A549 (cell line): ENCODE measurements around the gene NTN4. TPM values are rescaled to one million over a fixed set of nuclear protein-coding genes. Genes with fewer than 3 reads are reported as not detected.

Source experiments
- ATAC-seq, 2 experiments: fragments of 200-7000 bp in 1 of 2; fragments of >200 bp in 1 of 2; cut with Nextera tagmentation in 1 of 2; cut with Tn5 transposase in 1 of 2; 3 replicates each; pipeline versions ENCODE4 v1.8.0 to v1.9.1; 2018 to 2020; ENCODE audit warnings: mild to moderate bottlenecking in 1 of 2, moderate library complexity in 1 of 2
- CTCF ChIA-PET: fragments of 300-600 bp; sonication (Branson Sonifier 250); formaldehyde crosslinking; extraction: SDS; loops from one replicate; lab custom pipeline; 2021; ENCODE audit warnings: antibody characterized with exemption, inconsistent platforms; lab: Yijun Ruan, JAX
- POLR2A ChIA-PET: fragments of 350-600 bp; formaldehyde crosslinking; extraction: SDS; loops from one replicate; lab custom pipeline; 2021; ENCODE audit warnings: antibody characterized with exemption, inconsistent platforms; lab: Yijun Ruan, JAX
- DNase-seq, 2 experiments: peaks; one replicate each; pipeline versions ENCODE4 v3.0.0 to v3.0.0-alpha.2; 2011 to 2016; ENCODE audit warnings: low read depth in 1 of 2, low spot score in 1 of 2
- FAIRE-seq: peaks from 2 replicates; lab custom pipeline; 2011; peaks lifted over from hg19 to GRCh38; lab: Jason Lieb, UNC
- H3K27ac ChIP-seq, 2 experiments: fragments of >200 bp; sonication (Bioruptor Twin); formaldehyde crosslinking; 3 replicates each; pipeline ENCODE4 v1.5.1; 2016 to 2017
- H3K4me1 ChIP-seq: fragments of >200 bp; sonication (Bioruptor Twin); formaldehyde crosslinking; 3 replicates; pipeline ENCODE4 v1.6.1; 2016
- H3K4me2 ChIP-seq: fragments of >200 bp; sonication (Bioruptor Twin); formaldehyde crosslinking; 3 replicates; pipeline ENCODE4 v1.6.1; 2016
- H3K4me3 ChIP-seq: fragments of >200 bp; sonication (Bioruptor Twin); formaldehyde crosslinking; 3 replicates; pipeline ENCODE4 v1.5.1; 2016
- H3K9me3 ChIP-seq: fragments of >200 bp; sonication (Bioruptor Twin); formaldehyde crosslinking; 3 replicates; pipeline ENCODE4 v1.6.1; 2016
- BHLHE40 ChIP-seq: IDR thresholded peaks from 2 replicates; pipeline ENCODE4 v1.6.1; 2012; ENCODE audit warnings: low read depth, low read length, inconsistent platforms
- CEBPB ChIP-seq, 2 experiments: fragments of >200 bp in 1 of 2; sonication (Bioruptor Twin) in 1 of 2; formaldehyde crosslinking in 1 of 2; IDR thresholded peaks; 2 replicates each; pipeline ENCODE4 v1.6.1; 2012 to 2016
- CHD2 ChIP-seq: fragments of 150-350 bp; IDR thresholded peaks from 2 replicates; pipeline ENCODE4 v1.6.1; 2014; ENCODE audit warnings: low read length; ENCODE audit not compliant: partially characterized antibody
- CHD4 ChIP-seq: fragments of 200-600 bp; sonication (generic); IDR thresholded peaks from 2 replicates; pipeline ENCODE4 v1.6.1; 2016; ENCODE audit warnings: antibody characterized with exemption, mild to moderate bottlenecking, borderline replicate concordance
- EHMT2 ChIP-seq: fragments of 200-600 bp; sonication (generic); IDR thresholded peaks from 2 replicates; pipeline ENCODE4 v1.6.1; 2016; ENCODE audit warnings: antibody characterized with exemption, low read depth, mild to moderate bottlenecking, moderate library complexity
- EP300 ChIP-seq, 2 experiments: fragments of >200 bp; sonication (Bioruptor Twin); formaldehyde crosslinking; IDR thresholded peaks; 2 replicates in 1 of 2; 3 replicates in 1 of 2; pipeline ENCODE4 v1.6.1; 2016 to 2017
- ESRRA ChIP-seq: fragments of 150-350 bp; IDR thresholded peaks from 2 replicates; pipeline ENCODE4 v1.6.1; 2014; ENCODE audit warnings: mild to moderate bottlenecking, low read length, borderline replicate concordance
- FOSL2 ChIP-seq, 2 experiments: fragments of 450-650 bp in 1 of 2; fragments of >200 bp in 1 of 2; sonication (Bioruptor Twin) in 1 of 2; formaldehyde crosslinking; IDR thresholded peaks; 2 replicates each; pipeline versions ENCODE4 v1.5.0 to v1.6.1; 2016 to 2020; ENCODE audit warnings: mild to moderate bottlenecking in 1 of 2, moderate library complexity in 1 of 2
- GATA3 ChIP-seq: IDR thresholded peaks from 2 replicates; pipeline ENCODE4 v1.6.1; 2012; ENCODE audit warnings: borderline replicate concordance
- HDAC2 ChIP-seq: fragments of 200-600 bp; sonication (generic); IDR thresholded peaks from 2 replicates; pipeline ENCODE4 v1.6.1; 2016
- JUN ChIP-seq, 2 experiments: fragments of >200 bp; sonication (Bioruptor Twin); formaldehyde crosslinking; IDR thresholded peaks; 2 replicates in 1 of 2; 3 replicates in 1 of 2; pipeline ENCODE4 v1.6.1; 2016 to 2017
- KDM1A ChIP-seq: fragments of 200-600 bp; sonication (generic); IDR thresholded peaks from 2 replicates; pipeline ENCODE4 v1.6.1; 2016; ENCODE audit warnings: low read depth, mild to moderate bottlenecking
- MAFK ChIP-seq: fragments of 450-650 bp; IDR thresholded peaks from 2 replicates; pipeline ENCODE4 v1.6.1; 2014; ENCODE audit not compliant: partially characterized antibody
- MYC ChIP-seq: IDR thresholded peaks from 2 replicates; pipeline ENCODE4 v1.6.1; 2012; ENCODE audit warnings: mild to moderate bottlenecking, inconsistent platforms, low read length, improper control_type of control experiment, borderline replicate concordance
- NR3C1 ChIP-seq: fragments of >200 bp; sonication (Bioruptor Twin); formaldehyde crosslinking; IDR thresholded peaks from 3 replicates; pipeline ENCODE4 v1.6.1; 2017
- PHF8 ChIP-seq: fragments of 200-600 bp; sonication (generic); IDR thresholded peaks from 2 replicates; pipeline ENCODE4 v1.6.1; 2016; ENCODE audit warnings: low read depth, mild to moderate bottlenecking, antibody characterized with exemption, moderate library complexity, borderline replicate concordance
- POLR2A ChIP-seq: IDR thresholded peaks from 2 replicates; pipeline ENCODE4 v1.6.1; 2012; ENCODE audit warnings: mild to moderate bottlenecking, low read length
- POLR2AphosphoS2 ChIP-seq: conservative IDR thresholded peaks from 2 replicates; pipeline ENCODE4 v1.6.1; 2012; ENCODE audit warnings: low read length, improper control_type of control experiment, inconsistent platforms
- RAD21 ChIP-seq, 2 experiments: fragments of >200 bp in 1 of 2; sonication (Bioruptor Twin) in 1 of 2; formaldehyde crosslinking in 1 of 2; IDR thresholded peaks in 1 of 2; conservative IDR thresholded peaks in 1 of 2; 2 replicates in 1 of 2; 3 replicates in 1 of 2; pipeline ENCODE4 v1.6.1; 2012 to 2018; ENCODE audit warnings: inconsistent platforms in 1 of 2
- RARB ChIP-seq: fragments of 250-450 bp; sonication (Bioruptor Pico); IDR thresholded peaks from 2 replicates; pipeline ENCODE4 v1.8.0; 2021; ENCODE audit warnings: mild to moderate bottlenecking, moderate library complexity
- RCOR1 ChIP-seq: fragments of 150-350 bp; IDR thresholded peaks from 2 replicates; pipeline ENCODE4 v1.6.1; 2014; ENCODE audit warnings: antibody characterized with exemption, low read length, low read depth
- RFX5 ChIP-seq: fragments of 450-650 bp; IDR thresholded peaks from 2 replicates; pipeline ENCODE4 v1.7.1; 2014; ENCODE audit warnings: antibody characterized with exemption, mild to moderate bottlenecking, moderate library complexity
- RNF2 ChIP-seq: fragments of 200-600 bp; sonication (generic); IDR thresholded peaks from 2 replicates; pipeline ENCODE4 v1.6.1; 2016; ENCODE audit warnings: low read depth, mild to moderate bottlenecking, antibody characterized with exemption, moderate library complexity, borderline replicate concordance
- SMC3 ChIP-seq: fragments of >200 bp; sonication (Bioruptor Twin); formaldehyde crosslinking; IDR thresholded peaks from 3 replicates; pipeline ENCODE4 v1.6.1; 2018; ENCODE audit warnings: inconsistent platforms
- SREBF2 ChIP-seq: fragments of 450-650 bp; IDR thresholded peaks from 2 replicates; pipeline ENCODE4 v1.6.1; 2014; ENCODE audit warnings: mild to moderate bottlenecking, moderate library complexity
- TFCP2L1 ChIP-seq: fragments of 250-450 bp; sonication (Bioruptor Pico); IDR thresholded peaks from 2 replicates; pipeline ENCODE4 v1.5.0; 2021; ENCODE audit warnings: mild to moderate bottlenecking
- TP53 ChIP-seq: fragments of 250-450 bp; sonication (Bioruptor Pico); IDR thresholded peaks from 2 replicates; pipeline ENCODE4 v1.5.0; 2021; ENCODE audit warnings: mild to moderate bottlenecking, moderate library complexity
- ZC3H11A ChIP-seq: fragments of 450-650 bp; IDR thresholded peaks from 2 replicates; pipeline ENCODE4 v1.6.1; 2014; ENCODE audit warnings: antibody characterized with exemption, mild to moderate bottlenecking
- ZNF302 ChIP-seq: fragments of 250-450 bp; sonication (Bioruptor Pico); IDR thresholded peaks from 2 replicates; pipeline ENCODE4 v1.9.0; 2021; ENCODE audit warnings: inconsistent platforms, mild to moderate bottlenecking, moderate library complexity
- ZSCAN20 ChIP-seq: fragments of 250-450 bp; sonication (Bioruptor Pico); IDR thresholded peaks from 2 replicates; pipeline ENCODE4 v1.8.0; 2022; ENCODE audit warnings: mild to moderate bottlenecking, moderate library complexity
- WGBS: methylation state at CpG from one replicate; pipeline ENCODE4 v1.1.6; 2017; ENCODE audit errors: missing lambda C conversion rate; 5-methylcytosine and 5-hydroxymethylcytosine counted together
- polyA plus RNA-seq, 4 experiments: library from polyadenylated mRNA; depleted of rRNA in 3 of 4; stranded (reverse); fragments of >200 nt; fragmentation: RNase III in 1 of 4; extraction: RNeasy Plus Mini Kit Qiagen cat#74134 plus additional on column Dnase treatment in 1 of 4; gene quantifications; 2 replicates in 3 of 4; 3 replicates in 1 of 4; pipeline ENCODE4 v1.2.3, GENCODE V29; 2011 to 2017
- TF ChIP-seq, protein P1 (sequence below): fragments of >200 bp; sonication (Bioruptor Twin); formaldehyde crosslinking; IDR thresholded peaks from 3 replicates; pipeline ENCODE4 v1.5.1; 2016
- TF ChIP-seq, protein P2 (sequence below): fragments of 250-450 bp; sonication (Bioruptor Pico); IDR thresholded peaks from 2 replicates; pipeline ENCODE4 v1.5.0; 2020; ENCODE audit warnings: low read depth, mild to moderate bottlenecking, moderate library complexity
- TF ChIP-seq, protein P3 (sequence below): fragments of 150-350 bp; IDR thresholded peaks from 2 replicates; pipeline ENCODE4 v1.6.1; 2014; ENCODE audit warnings: low read depth, mild to moderate bottlenecking, low read length

Gene NTN4
- polyA plus RNA-seq, 2 of the 4 experiments (the other 2 are of a cell fraction): 37.3 to 132 TPM

DNA sequence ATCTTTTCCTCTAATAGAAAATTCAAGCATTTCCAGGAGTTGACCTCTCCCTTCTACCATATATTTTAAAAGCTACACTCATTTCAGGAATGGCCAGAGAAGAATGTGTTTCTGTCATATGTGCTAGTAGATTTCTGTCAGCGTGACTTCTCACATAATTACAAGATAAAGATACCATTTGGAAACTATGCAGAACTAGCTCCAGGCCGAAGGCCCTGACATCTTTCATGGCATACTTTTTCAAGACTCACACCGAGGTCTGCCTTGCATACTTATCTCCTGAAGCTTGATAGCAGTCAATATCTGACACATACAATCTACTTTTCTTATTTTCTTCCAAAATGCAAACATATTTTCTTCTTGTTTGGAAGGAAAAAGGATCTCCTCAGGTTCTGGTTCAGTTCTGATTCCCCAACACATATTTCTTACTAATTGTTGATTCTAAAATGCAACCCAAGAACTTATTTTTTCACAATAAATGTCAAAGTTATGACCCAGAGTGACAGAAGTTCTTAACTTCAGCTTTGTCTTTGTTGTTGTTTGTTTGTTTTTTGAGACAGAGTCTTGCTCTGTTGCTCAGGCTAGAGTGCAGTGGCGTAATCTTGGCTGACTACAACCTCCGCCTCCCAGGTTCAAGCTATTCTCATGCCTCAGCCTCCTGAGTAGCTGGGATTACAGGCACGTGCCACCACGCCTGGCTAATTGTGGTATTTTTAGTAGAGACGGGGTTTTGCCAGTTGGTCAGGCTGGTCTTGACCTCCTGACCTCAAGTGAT lies 99.5 kb downstream of the NTN4 start:
- WGBS: 94% methylated on average over 8 of the region's 8 CpGs
- Histone ChIP-seq H3K9me3 (no peaks in the 10 kb centered on the region), H3K4me3 (no peak overlapping the region), H3K4me1 (no peaks in the 10 kb centered on the region), H3K4me2 (no peak overlapping the region), H3K27ac (no peak overlapping the region)
- CTCF ChIA-PET: no interaction called here
- DNase-seq (no peak), ATAC-seq (no peak), FAIRE-seq (no peak)
- TF ChIP-seq CEBPB (IDR thresholded peaks at IDR 0.05): no peak
- no peak for TF ChIP-seq RNF2
- no peak for TF ChIP-seq HDAC2
- TF ChIP-seq POLR2AphosphoS2: no peak
- no peak for TF ChIP-seq KDM1A
- TF ChIP-seq, protein P1, sequence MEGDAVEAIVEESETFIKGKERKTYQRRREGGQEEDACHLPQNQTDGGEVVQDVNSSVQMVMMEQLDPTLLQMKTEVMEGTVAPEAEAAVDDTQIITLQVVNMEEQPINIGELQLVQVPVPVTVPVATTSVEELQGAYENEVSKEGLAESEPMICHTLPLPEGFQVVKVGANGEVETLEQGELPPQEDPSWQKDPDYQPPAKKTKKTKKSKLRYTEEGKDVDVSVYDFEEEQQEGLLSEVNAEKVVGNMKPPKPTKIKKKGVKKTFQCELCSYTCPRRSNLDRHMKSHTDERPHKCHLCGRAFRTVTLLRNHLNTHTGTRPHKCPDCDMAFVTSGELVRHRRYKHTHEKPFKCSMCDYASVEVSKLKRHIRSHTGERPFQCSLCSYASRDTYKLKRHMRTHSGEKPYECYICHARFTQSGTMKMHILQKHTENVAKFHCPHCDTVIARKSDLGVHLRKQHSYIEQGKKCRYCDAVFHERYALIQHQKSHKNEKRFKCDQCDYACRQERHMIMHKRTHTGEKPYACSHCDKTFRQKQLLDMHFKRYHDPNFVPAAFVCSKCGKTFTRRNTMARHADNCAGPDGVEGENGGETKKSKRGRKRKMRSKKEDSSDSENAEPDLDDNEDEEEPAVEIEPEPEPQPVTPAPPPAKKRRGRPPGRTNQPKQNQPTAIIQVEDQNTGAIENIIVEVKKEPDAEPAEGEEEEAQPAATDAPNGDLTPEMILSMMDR: no peak
- no peak for TF ChIP-seq ZNF302 (CRISPR knock-in tag)
- no peak for TF ChIP-seq EP300 (IDR thresholded peaks at IDR 0.05)
- TF ChIP-seq PHF8: no peak
- no peak for TF ChIP-seq MYC
- TF ChIP-seq CHD4: no peak
- no peak for TF ChIP-seq ZC3H11A
- TF ChIP-seq POLR2A: no peak
- no peak for TF ChIP-seq RFX5
- POLR2A ChIA-PET: no interaction called here

DNA sequence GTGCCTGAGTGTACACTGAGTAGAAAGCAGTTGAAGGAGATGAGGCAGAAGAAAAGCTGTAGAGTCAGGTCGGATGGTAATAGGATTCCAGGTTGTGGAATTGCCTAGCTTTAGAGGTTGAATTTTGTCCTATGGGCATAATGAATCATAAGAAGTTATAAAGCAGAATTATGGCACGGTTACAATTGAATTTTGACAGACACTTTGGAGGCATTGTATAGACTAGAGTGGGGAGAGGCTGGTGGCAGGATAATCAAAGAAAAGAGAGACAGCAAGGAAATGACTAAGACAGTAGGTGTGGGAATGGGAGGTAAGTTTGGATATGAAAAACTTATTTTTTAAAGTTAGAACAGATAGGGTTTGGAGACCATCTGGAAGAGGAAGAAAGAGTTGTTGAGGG lies 102.6 kb downstream of the NTN4 start:
- Histone ChIP-seq H3K4me3 (no peak overlapping the region), H3K4me1 (no peaks in the 10 kb centered on the region), H3K9me3 (no peaks in the 10 kb centered on the region), H3K27ac (no peak overlapping the region), H3K4me2 (no peak overlapping the region)
- CTCF ChIA-PET: no interaction called here
- DNase-seq: no peak
- 86% methylated on average over 2 of the region's 2 CpGs for WGBS
- TF ChIP-seq BHLHE40 (no peak), NR3C1 (no peak), MAFK (no peak), SREBF2 (no peak), ZNF302 (CRISPR knock-in tag) (no peak), RNF2 (no peak), RARB (CRISPR knock-in tag) (no peak), GATA3 (no peak), TFCP2L1 (no peak), JUN (IDR thresholded peaks at IDR 0.05) (no peak), RAD21 (conservative IDR thresholded peaks at IDR 0.05 in 1 of 2, IDR thresholded peaks at IDR 0.05 in 1 of 2) (no peak), CHD2 (no peak), KDM1A (no peak), TP53 (CRISPR knock-in tag) (no peak)
- FAIRE-seq: no peak
- no peak for ATAC-seq
- POLR2A ChIA-PET: no interaction called here

DNA sequence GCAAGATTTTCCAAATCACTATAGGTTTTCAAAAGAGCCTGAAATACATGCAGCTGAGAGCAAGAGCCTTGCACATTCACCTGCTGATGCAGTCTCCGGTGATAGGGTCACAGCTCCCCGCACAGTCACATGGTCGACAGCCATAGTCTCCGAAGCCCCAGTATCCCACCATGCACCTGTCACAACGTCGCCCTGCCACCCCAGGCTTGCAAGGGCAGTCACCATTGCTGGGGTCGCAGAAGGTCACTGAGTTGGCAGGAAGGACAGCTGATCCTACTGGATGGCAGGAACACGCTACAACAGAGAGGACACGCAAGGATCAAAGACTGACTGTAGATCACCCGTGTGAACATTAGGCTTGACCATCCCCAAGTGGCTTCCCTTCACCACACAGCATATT lies 107.1 kb downstream of the NTN4 start:
- no peak for DNase-seq
- ChIA-PET CTCF (interaction anchor here (0.6 to 1.0 kb wide), 3 partner anchors 15 to 101 kb away, joined by 3 read pairs; no protein-coding TSS in a partner anchor), POLR2A (no interaction called here)
- no peak; a peak in 1 of 6 replicates for ATAC-seq
- H3K9me3 ChIP-seq: no peaks in the 10 kb centered on the region
- no peak for FAIRE-seq
- H3K27ac ChIP-seq: no peak overlapping the region; a peak in 1 of 6 replicates
- no peak overlapping the region for H3K4me3 ChIP-seq
- H3K4me2 ChIP-seq: no peak overlapping the region
- H3K4me1 ChIP-seq: no peaks in the 10 kb centered on the region
- WGBS: 84% methylated on average over 10 of the region's 10 CpGs
- no peak for TF ChIP-seq CEBPB (IDR thresholded peaks at IDR 0.05)
- no peak for TF ChIP-seq EHMT2
- TF ChIP-seq, protein P2, sequence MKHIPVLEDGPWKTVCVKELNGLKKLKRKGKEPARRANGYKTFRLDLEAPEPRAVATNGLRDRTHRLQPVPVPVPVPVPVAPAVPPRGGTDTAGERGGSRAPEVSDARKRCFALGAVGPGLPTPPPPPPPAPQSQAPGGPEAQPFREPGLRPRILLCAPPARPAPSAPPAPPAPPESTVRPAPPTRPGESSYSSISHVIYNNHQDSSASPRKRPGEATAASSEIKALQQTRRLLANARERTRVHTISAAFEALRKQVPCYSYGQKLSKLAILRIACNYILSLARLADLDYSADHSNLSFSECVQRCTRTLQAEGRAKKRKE (CRISPR knock-in tag): no peak
- no peak for TF ChIP-seq JUN (IDR thresholded peaks at IDR 0.05)
- TF ChIP-seq SREBF2: no peak
- TF ChIP-seq RCOR1: no peak
- TF ChIP-seq ZSCAN20 (CRISPR knock-in tag): no peak
- TF ChIP-seq FOSL2 (IDR thresholded peaks at IDR 0.05): no peak
- no peak for TF ChIP-seq FOSL2 (CRISPR knock-in tag; IDR thresholded peaks at IDR 0.05)
- TF ChIP-seq, protein P3, sequence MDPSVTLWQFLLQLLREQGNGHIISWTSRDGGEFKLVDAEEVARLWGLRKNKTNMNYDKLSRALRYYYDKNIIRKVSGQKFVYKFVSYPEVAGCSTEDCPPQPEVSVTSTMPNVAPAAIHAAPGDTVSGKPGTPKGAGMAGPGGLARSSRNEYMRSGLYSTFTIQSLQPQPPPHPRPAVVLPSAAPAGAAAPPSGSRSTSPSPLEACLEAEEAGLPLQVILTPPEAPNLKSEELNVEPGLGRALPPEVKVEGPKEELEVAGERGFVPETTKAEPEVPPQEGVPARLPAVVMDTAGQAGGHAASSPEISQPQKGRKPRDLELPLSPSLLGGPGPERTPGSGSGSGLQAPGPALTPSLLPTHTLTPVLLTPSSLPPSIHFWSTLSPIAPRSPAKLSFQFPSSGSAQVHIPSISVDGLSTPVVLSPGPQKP: no peak
- TF ChIP-seq EP300 (IDR thresholded peaks at IDR 0.05): no peak
- TF ChIP-seq RNF2: no peak
- TF ChIP-seq SMC3: no peak
- TF ChIP-seq ESRRA: no peak
- TF ChIP-seq MAFK: no peak
